ENCODE results near the gene TMEM154.

TMEM154 gene

GRCh38 chr4:152620915-152621314, 58.9 kb downstream of the TMEM154 start:
- no peak for DNase-seq

- peak; percentile 19 for DNase-seq
Observed at GRCh38 chr4:152620218-152620617, 59.6 kb downstream of the TMEM154 start.

- DNase-seq: no peak
Observed at GRCh38 chr4:152619556-152619955, 60.2 kb downstream of the TMEM154 start.

GRCh38 chr4:152618971-152619370, 60.8 kb downstream of the TMEM154 start:
- DNase-seq: no peak

- DNase-seq: no peak
Observed at GRCh38 chr4:152616804-152617203, 63.0 kb downstream of the TMEM154 start.

GRCh38 chr4:152613841-152614721, 65.7 kb downstream of the TMEM154 start:
- no peak for DNase-seq

GRCh38 chr4:152613351-152613750, 66.4 kb downstream of the TMEM154 start:
- DNase-seq: no peak

- no peak for DNase-seq
Observed at GRCh38 chr4:152610131-152610530, 69.7 kb downstream of the TMEM154 start.

- DNase-seq: peak; percentile 94
Observed at GRCh38 chr4:152609481-152609880, 70.3 kb downstream of the TMEM154 start.

GRCh38 chr4:152607178-152607577, 72.6 kb downstream of the TMEM154 start:
- DNase-seq: no peak

- DNase-seq: peak; percentile 24
Observed at GRCh38 chr4:152606753-152607152, 73.0 kb downstream of the TMEM154 start.

- DNase-seq: no peak
Observed at GRCh38 chr4:152605641-152606335, 74.0 kb downstream of the TMEM154 start.

GRCh38 chr4:152605031-152605430, 74.8 kb downstream of the TMEM154 start:
- no peak for DNase-seq

- DNase-seq: peak; percentile 70
Observed at GRCh38 chr4:152601156-152601555, 78.6 kb downstream of the TMEM154 start.

GRCh38 chr4:152599636-152600035, 80.2 kb downstream of the TMEM154 start:
- DNase-seq: no peak

GRCh38 chr4:152599095-152599494, 80.7 kb downstream of the TMEM154 start:
- no peak for DNase-seq

- no peak for DNase-seq
Observed at GRCh38 chr4:152598454-152598853, 81.3 kb downstream of the TMEM154 start.

- DNase-seq: no peak
Observed at GRCh38 chr4:152594978-152595925, 84.5 kb downstream of the TMEM154 start.

- DNase-seq: no peak
Observed at GRCh38 chr4:152594057-152594456, 85.7 kb downstream of the TMEM154 start.

GRCh38 chr4:152591876-152592275, 87.9 kb downstream of the TMEM154 start:
- DNase-seq: no peak

GRCh38 chr4:152591396-152591795, 88.4 kb downstream of the TMEM154 start:
- peak; percentile 34 for DNase-seq

- no peak for DNase-seq
Observed at GRCh38 chr4:152590179-152591031, 89.4 kb downstream of the TMEM154 start.
